Fibroblast of pulmonary artery (primary cell): ENCODE measurements around the gene MED25.

Source experiments
- DNase-seq: peaks from one replicate; pipeline ENCODE4 v3.0.0-alpha.2; 2010; ENCODE audit warnings: low read depth
- H3K4me3 ChIP-seq: replicated peaks from 2 replicates; pipeline ENCODE4 v1.5.1; 2011; ENCODE audit warnings: low read depth, mild to moderate bottlenecking, control low read depth, low read length, moderate library complexity
- TF ChIP-seq, protein P1 (sequence below): IDR thresholded peaks from 2 replicates; pipeline ENCODE4 v1.5.1; 2011; ENCODE audit warnings: mild to moderate bottlenecking, control low read depth, low read length, inconsistent platforms; ENCODE audit errors: missing control alignments

Gene MED25

DNA sequence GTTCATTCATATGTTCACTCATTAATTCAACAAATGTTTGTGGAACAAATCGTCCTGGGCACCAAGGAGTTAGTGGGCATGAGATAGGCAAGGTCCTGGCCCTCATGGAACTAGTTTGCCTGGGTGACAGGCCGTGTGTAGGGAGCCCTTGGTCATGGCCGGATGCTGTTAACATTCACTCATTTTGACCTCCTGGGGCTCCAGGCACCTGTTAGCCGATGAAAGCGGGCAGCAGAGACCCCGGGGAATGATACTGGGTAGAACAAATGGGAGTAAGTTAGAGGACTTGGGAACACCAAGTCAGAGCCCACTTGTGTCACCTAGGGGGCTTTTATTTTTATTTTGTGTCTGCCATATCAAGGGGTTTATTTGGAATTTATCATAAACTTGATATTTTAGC, 6.6 kb downstream of the MED25 start:
- TF ChIP-seq, protein P1, sequence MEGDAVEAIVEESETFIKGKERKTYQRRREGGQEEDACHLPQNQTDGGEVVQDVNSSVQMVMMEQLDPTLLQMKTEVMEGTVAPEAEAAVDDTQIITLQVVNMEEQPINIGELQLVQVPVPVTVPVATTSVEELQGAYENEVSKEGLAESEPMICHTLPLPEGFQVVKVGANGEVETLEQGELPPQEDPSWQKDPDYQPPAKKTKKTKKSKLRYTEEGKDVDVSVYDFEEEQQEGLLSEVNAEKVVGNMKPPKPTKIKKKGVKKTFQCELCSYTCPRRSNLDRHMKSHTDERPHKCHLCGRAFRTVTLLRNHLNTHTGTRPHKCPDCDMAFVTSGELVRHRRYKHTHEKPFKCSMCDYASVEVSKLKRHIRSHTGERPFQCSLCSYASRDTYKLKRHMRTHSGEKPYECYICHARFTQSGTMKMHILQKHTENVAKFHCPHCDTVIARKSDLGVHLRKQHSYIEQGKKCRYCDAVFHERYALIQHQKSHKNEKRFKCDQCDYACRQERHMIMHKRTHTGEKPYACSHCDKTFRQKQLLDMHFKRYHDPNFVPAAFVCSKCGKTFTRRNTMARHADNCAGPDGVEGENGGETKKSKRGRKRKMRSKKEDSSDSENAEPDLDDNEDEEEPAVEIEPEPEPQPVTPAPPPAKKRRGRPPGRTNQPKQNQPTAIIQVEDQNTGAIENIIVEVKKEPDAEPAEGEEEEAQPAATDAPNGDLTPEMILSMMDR, result no peak
- DNase-seq, result no peak
- no peak overlapping the region for H3K4me3 ChIP-seq

DNA sequence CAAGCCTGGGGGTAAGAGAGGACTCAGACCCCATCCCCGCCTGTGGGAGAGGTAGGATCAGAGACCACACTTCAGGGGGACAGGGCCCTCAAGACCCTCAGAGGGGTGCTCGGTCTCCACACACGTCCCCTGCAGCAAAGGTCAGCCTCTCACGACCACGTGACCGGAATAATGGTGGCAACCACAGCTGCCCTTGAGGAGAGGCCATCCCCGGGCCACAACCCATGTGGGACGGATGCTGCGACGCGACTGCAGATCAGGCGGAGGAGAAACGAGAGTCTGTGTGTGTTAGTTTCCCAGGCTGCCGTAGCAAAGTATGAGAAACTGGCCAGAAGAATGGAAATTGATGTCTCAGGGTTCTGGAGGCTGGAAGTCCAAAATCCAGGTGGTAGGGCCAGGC, 8.9 kb downstream of the MED25 start:
- DNase-seq, result no peak
- no peak overlapping the region for H3K4me3 ChIP-seq
- TF ChIP-seq, protein P1, result no peak

DNA sequence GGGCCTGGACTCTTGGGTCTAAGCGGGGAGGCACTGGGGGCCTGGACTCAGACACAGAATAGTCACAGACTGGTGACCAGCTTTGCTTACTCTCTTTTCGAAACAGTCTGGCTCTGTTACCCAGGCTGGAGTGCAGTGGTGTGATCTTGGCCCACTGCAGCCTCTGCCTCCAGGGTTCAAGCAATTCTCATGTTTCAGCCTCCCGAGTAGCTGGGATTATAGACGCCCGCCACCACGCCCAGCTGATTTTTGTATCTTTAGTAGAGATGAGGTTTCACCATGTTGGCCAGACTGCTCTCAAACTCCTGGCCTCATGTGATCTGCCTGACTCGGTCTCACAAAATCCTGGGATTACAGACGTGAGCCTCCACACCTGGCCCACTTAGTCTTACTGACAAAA, 11.1 kb downstream of the MED25 start:
- TF ChIP-seq, protein P1, result no peak
- DNase-seq, result no peak
- H3K4me3 ChIP-seq, result no peak overlapping the region

DNA sequence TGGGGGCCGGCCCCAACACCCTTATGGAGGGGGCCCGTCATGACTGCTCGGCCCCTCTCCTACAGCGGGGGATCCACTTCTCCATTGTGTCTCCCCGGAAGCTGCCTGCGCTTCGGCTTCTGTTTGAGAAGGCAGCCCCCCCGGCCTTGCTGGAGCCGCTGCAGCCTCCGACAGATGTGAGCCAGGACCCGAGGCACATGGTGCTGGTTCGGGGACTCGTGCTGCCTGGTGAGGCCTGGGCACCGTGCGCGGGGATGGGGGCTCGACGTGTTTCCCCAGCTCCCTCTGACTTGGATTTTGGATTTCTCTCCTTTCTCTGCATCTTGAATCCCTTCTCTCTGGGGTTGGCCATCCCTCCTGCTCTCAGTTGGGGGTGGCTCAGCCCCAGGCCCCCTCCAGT, 11.6 kb downstream of the MED25 start:
- TF ChIP-seq, protein P1, result no peak
- H3K4me3 ChIP-seq, result no peak overlapping the region
- DNase-seq, result no peak

DNA sequence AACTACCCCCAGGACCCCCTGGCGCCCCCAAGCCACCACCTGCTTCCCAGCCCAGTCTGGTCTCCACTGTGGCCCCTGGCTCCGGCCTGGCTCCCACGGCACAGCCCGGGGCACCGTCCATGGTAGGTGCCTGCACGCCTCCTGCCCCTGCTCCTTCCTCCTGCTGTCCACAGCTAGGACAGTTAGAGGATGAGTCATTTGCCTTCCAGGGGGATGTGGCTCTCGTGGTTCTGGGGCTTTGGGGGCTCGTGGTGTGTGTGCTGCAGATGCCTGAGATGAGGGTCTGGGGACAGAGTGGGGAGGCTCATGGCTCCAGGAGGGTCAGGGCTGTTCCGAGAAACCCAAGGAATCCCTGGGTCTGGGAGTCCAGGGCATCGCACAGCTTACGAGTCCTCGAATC, 12.7 kb downstream of the MED25 start:
- TF ChIP-seq, protein P1, result no peak
- no peak for DNase-seq
- H3K4me3 ChIP-seq, result no peak overlapping the region

DNA sequence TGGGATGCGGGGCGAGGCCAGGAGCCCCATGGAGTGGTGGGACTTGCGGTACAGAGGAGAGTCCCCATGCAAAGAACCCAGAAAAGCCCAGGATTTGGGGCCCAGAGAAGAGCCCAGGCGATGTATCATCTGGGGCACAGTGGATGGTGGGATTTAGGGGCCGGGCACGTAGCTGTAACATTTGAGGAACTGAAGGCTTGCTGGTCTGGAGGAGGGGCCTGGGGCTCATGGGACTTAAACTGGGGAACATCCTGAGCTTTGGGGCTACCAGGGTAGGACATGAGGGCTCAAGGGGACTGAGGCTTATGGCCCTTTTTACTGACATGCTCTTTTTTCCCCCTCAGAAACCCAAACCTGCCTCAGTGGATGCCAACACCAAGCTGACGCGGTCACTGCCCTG, 13.5 kb downstream of the MED25 start:
- H3K4me3 ChIP-seq, result no peak overlapping the region
- TF ChIP-seq, protein P1, result no peak
- DNase-seq, result no peak

DNA sequence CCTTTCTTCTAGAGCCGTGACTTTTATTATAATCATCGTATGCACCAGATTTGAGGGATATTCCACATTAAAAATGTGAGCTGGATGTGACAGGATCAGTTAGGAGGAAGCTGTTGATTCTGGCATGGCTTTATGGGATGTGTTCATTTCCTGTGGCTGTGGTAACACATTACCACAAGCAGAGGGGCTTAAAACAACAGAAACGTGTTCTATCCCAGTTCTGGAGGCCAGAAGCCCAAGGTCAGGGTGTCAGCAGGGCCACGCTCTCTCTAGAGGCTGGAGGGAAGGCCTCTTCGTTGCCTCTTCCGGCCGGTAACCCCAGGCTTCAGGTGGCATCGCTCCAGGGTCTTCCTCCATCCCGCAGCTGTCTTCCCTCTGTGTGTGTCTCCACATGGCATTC, 14.5 kb downstream of the MED25 start:
- DNase-seq, result no peak

More for the DNA sequence above, 14.5 kb downstream of the MED25 start:
- TF ChIP-seq, protein P1, result no peak
- no peak overlapping the region for H3K4me3 ChIP-seq
